Naive B cell (primary cell): ENCODE data around the gene DENND2D. TPM values are rescaled to one million over a fixed set of nuclear protein-coding genes. Genes with fewer than 3 reads are reported as not detected.

Source experiments
- ATAC-seq, 2 donors: fragments of 150-1000 bp; cut with Tn5 transposase; 2 replicates each; pipeline ENCODE4 v1.10.0; 2021; ENCODE audit warnings: low read depth in 2 of 2, mild to moderate bottlenecking in 2 of 2, moderate library complexity in 2 of 2
- DNase-seq: peaks from one replicate; pipeline ENCODE4 v3.0.0; 2022
- H3K27ac Mint-ChIP-seq, 6 donors: one replicate each; pipeline ENCODE4 v1.8.0; 2020 to 2022; ENCODE audit warnings: mild to moderate bottlenecking in 6 of 6, mixed read lengths in 6 of 6, moderate library complexity in 5 of 6, inconsistent platforms in 2 of 6
- H3K27me3 Mint-ChIP-seq, 3 donors: one replicate each; pipeline ENCODE4 v1.8.0; 2021 to 2022; ENCODE audit warnings: mixed read lengths in 3 of 3, mild to moderate bottlenecking in 1 of 3
- H3K36me3 Mint-ChIP-seq, 2 donors: one replicate each; pipeline ENCODE4 v1.8.0; 2020 to 2022; ENCODE audit warnings: mixed read lengths in 2 of 2, inconsistent platforms in 1 of 2, mild to moderate bottlenecking in 1 of 2
- H3K4me1 Mint-ChIP-seq, 3 donors: one replicate each; pipeline ENCODE4 v1.8.0; 2020 to 2022; ENCODE audit warnings: mixed read lengths in 3 of 3, inconsistent platforms in 1 of 3, mild to moderate bottlenecking in 1 of 3, moderate library complexity in 1 of 3
- H3K4me3 Mint-ChIP-seq, 8 donors: one replicate each; pipeline ENCODE4 v1.8.0; 2020 to 2022; ENCODE audit warnings: mild to moderate bottlenecking in 8 of 8, mixed read lengths in 8 of 8, moderate library complexity in 8 of 8, inconsistent platforms in 2 of 8
- H3K9me3 Mint-ChIP-seq, 7 donors: one replicate each; pipeline ENCODE4 v1.8.0; 2020 to 2022; ENCODE audit warnings: mixed read lengths in 7 of 7, mild to moderate bottlenecking in 5 of 7, inconsistent platforms in 2 of 7, moderate library complexity in 1 of 7
- polyA plus RNA-seq, 6 donors: library from polyadenylated mRNA; unstranded; fragments of 300-500 nt; fragmentation: Illumina TruSeq; gene quantifications; one replicate each; pipeline ENCODE4 v1.2.3, GENCODE V29; 2021; ENCODE audit warnings: low read depth in 6 of 6

The DENND2D gene
- polyA plus RNA-seq, 6 donors from 2014 or later, result 60.2 to 124 (median 82.6) TPM

- Mint-ChIP-seq H3K4me3 (no peak overlapping the region), H3K36me3 (peaks cover 24 to 36% of the 10 kb centered on the region in 2 donors), H3K27me3 (no peaks in the 10 kb centered on the region), H3K27ac (peak overlapping the region in 2 of 6 donors; percentile 22 to 41), H3K4me1 (peaks cover 40 to 56% (median 55%) of the 10 kb centered on the region in 3 donors), H3K9me3 (no peaks in the 10 kb centered on the region)
- ATAC-seq (no peak), DNase-seq (no peak)
Observed at GRCh38 chr1:111175349-111175748, 25.1 kb downstream of the DENND2D start.

- ATAC-seq (no peak), DNase-seq (no peak)
- no peak overlapping the region for H3K4me3 Mint-ChIP-seq
- peaks cover 31 to 52% (median 45%) of the 10 kb centered on the region in 3 donors for H3K4me1 Mint-ChIP-seq
- H3K27ac Mint-ChIP-seq, result peak overlapping the region in 3 of 6 donors; percentile 22 to 88 (median 81)
- no peaks in the 10 kb centered on the region for H3K9me3 Mint-ChIP-seq
- peaks cover 12 to 30% of the 10 kb centered on the region in 2 donors for H3K36me3 Mint-ChIP-seq
- no peaks in the 10 kb centered on the region for H3K27me3 Mint-ChIP-seq
Observed at GRCh38 chr1:111174070-111174469, 26.4 kb downstream of the DENND2D start.

DNA sequence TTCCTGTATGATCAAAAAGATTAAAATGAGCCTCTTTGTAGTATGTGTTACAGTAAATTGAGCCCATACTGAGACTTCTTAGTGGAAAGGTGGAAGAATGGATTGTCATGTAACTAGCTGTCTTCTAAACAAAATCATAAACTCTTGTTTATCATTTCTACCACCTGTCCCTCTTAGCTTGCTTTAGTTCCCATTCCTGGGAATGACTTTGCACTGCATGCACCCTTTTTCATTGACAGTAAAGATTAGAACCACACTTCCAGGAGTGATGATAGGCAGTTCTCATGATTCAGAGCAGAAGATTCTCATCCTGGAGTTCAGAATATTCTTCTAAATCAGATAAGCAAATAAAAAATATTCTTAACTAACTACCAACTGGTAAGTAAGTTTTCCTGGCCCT lies 28.0 kb downstream of the DENND2D start:
- Mint-ChIP-seq H3K4me1 (peaks cover 28 to 56% (median 49%) of the 10 kb centered on the region in 3 donors), H3K9me3 (no peaks in the 10 kb centered on the region), H3K4me3 (no peak overlapping the region), H3K36me3 (peaks cover 5 to 30% of the 10 kb centered on the region in 2 donors), H3K27ac (peak overlapping the region in 5 of 6 donors; percentile 23 to 88 (median 79)), H3K27me3 (no peaks in the 10 kb centered on the region)
- no peak for ATAC-seq
- no peak for DNase-seq

GRCh38 chr1:111164151-111164550 lies 36.3 kb downstream of the DENND2D start:
- ATAC-seq (no peak), DNase-seq (no peak)
- no peaks in the 10 kb centered on the region for H3K9me3 Mint-ChIP-seq
- H3K36me3 Mint-ChIP-seq, result peaks cover 22 to 26% of the 10 kb centered on the region in 2 donors
- H3K27ac Mint-ChIP-seq, result peak overlapping the region in 3 of 6 donors; percentile 16 to 69 (median 33)
- H3K4me3 Mint-ChIP-seq, result no peak overlapping the region
- H3K4me1 Mint-ChIP-seq, result peaks cover 32 to 44% (median 43%) of the 10 kb centered on the region in 3 donors
- H3K27me3 Mint-ChIP-seq, result no peaks in the 10 kb centered on the region

GRCh38 chr1:111163363-111163762 lies 37.1 kb downstream of the DENND2D start:
- DNase-seq (no peak), ATAC-seq (no peak)
- Mint-ChIP-seq H3K4me3 (no peak overlapping the region), H3K36me3 (peaks cover 25 to 30% of the 10 kb centered on the region in 2 donors), H3K4me1 (peaks cover 32 to 44% (median 44%) of the 10 kb centered on the region in 3 donors), H3K27ac (no peak overlapping the region), H3K27me3 (no peaks in the 10 kb centered on the region), H3K9me3 (no peaks in the 10 kb centered on the region)

- Mint-ChIP-seq H3K4me1 (peaks cover 32 to 39% (median 37%) of the 10 kb centered on the region in 3 donors), H3K36me3 (peaks cover 25 to 30% of the 10 kb centered on the region in 2 donors), H3K27me3 (no peaks in the 10 kb centered on the region), H3K27ac (peak overlapping the region in 5 of 6 donors; percentile 34 to 87 (median 80)), H3K4me3 (no peak overlapping the region), H3K9me3 (no peaks in the 10 kb centered on the region)
- DNase-seq (no peak), ATAC-seq (no peak)
Observed at GRCh38 chr1:111162488-111162880, 38.0 kb downstream of the DENND2D start.

GRCh38 chr1:111161843-111162487 lies 38.5 kb downstream of the DENND2D start:
- H3K4me3 Mint-ChIP-seq, result no peak overlapping the region
- H3K27ac Mint-ChIP-seq, result peak overlapping the region; percentile 34 to 87 (median 74)
- H3K36me3 Mint-ChIP-seq, result peaks cover 25 to 30% of the 10 kb centered on the region in 2 donors
- ATAC-seq (no peak), DNase-seq (no peak)
- no peaks in the 10 kb centered on the region for H3K27me3 Mint-ChIP-seq
- peaks cover 32 to 39% (median 37%) of the 10 kb centered on the region in 3 donors for H3K4me1 Mint-ChIP-seq
- H3K9me3 Mint-ChIP-seq, result no peaks in the 10 kb centered on the region

DNA sequence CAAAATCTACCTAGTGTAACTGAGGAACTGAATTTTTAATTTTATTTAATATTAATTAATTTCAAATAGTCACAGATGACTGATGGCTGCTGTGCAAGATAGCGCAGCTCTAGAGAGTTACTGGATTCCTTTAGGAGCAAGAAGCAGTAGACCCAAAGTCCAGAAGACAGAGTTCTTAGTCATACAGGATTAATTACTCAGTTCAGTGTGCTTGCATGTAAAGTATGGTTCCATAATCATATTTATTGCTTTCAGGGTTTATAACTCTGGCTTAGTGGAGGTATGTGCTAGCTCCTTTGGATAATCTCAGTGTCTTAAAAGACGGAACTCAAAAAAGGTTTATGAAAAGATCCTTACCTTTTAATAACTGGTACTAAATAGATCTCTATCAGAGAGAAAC lies 43.0 kb downstream of the DENND2D start:
- Mint-ChIP-seq H3K27me3 (no peaks in the 10 kb centered on the region), H3K9me3 (no peaks in the 10 kb centered on the region), H3K4me3 (no peak overlapping the region), H3K4me1 (peaks cover 47 to 64% (median 52%) of the 10 kb centered on the region in 3 donors), H3K27ac (no peak overlapping the region), H3K36me3 (peaks cover 41 to 50% of the 10 kb centered on the region in 2 donors)
- ATAC-seq, result no peak
- no peak for DNase-seq

DNA sequence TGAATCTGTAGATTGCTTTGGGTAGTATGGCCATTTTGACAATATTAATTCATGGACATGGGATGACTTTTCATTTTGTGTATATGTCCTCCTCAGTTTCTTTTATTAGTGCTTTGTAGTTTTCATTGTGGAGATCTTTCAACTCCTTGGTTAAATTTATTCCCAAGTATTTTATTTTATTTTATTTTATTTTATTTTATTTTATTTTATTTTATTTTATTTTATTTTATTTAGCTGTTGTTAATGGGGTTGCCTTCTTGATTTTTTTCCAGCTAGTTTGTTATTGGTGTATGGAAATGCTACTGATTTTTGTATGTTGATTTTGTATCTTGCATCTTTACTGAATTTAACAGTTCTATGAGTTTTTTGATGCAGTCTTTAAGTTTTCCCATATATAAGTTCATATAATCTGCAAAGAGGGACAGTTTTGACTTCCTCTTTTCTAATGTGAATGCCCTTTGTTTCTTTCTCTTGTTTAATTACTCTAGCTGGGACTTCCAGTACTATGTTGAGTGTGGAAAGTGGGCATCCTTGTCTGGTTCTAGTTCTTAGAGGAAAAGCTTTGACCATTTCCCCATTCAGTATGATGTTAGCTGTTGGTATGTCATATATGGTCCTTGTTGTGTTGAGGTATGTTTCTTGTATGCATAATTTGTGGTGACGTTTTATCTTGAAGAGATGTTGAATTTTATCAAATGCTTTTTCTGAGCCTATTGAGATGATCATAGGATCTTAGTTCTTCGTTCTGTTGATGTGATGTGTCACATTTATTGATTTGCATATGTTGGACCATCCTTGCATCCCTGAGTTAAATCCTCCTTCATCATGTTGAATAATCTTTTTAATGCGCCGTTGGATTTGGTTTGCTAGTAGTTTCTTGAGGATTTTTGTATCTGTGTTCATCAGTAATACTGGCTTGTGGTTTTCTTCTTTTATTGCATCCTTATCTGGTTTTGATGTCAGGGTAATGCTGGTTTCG lies 46.1 kb downstream of the DENND2D start:
- Mint-ChIP-seq H3K9me3 (no peaks in the 10 kb centered on the region), H3K4me3 (peak overlapping the region in 7 of 8 donors; percentile 28 to 78 (median 59)), H3K36me3 (peaks cover 36 to 46% of the 10 kb centered on the region in 2 donors), H3K27me3 (no peaks in the 10 kb centered on the region), H3K4me1 (peaks cover 63 to 72% (median 67%) of the 10 kb centered on the region in 3 donors), H3K27ac (peak overlapping the region; percentile 59 to 93 (median 84))
- ATAC-seq, result peak; percentile 63 to 65
- no peak for DNase-seq

- Mint-ChIP-seq H3K36me3 (peaks cover 41 to 53% of the 10 kb centered on the region in 2 donors), H3K4me1 (peaks cover 72 to 84% (median 78%) of the 10 kb centered on the region in 3 donors), H3K4me3 (peak overlapping the region; percentile 6 to 82 (median 64)), H3K9me3 (no peaks in the 10 kb centered on the region), H3K27ac (peak overlapping the region; percentile 56 to 91 (median 87)), H3K27me3 (no peaks in the 10 kb centered on the region)
- no peak for DNase-seq
- peak in 1 of 2 donors; percentile 58 for ATAC-seq
Observed at GRCh38 chr1:111151838-111152237, 48.6 kb downstream of the DENND2D start.

- ATAC-seq, result peak in 1 of 2 donors; percentile 37
- no peaks in the 10 kb centered on the region for H3K9me3 Mint-ChIP-seq
- no peaks in the 10 kb centered on the region for H3K27me3 Mint-ChIP-seq
- no peak for DNase-seq
- H3K36me3 Mint-ChIP-seq, result peaks cover 35 to 38% of the 10 kb centered on the region in 2 donors
- H3K4me3 Mint-ChIP-seq, result peak overlapping the region in 3 of 8 donors; percentile 22 to 70 (median 31)
- H3K27ac Mint-ChIP-seq, result peak overlapping the region in 3 of 6 donors; percentile 63 to 85 (median 76)
- peaks cover 60 to 79% (median 78%) of the 10 kb centered on the region in 3 donors for H3K4me1 Mint-ChIP-seq
Observed at GRCh38 chr1:111148376-111148881, 52.0 kb downstream of the DENND2D start.

DNA sequence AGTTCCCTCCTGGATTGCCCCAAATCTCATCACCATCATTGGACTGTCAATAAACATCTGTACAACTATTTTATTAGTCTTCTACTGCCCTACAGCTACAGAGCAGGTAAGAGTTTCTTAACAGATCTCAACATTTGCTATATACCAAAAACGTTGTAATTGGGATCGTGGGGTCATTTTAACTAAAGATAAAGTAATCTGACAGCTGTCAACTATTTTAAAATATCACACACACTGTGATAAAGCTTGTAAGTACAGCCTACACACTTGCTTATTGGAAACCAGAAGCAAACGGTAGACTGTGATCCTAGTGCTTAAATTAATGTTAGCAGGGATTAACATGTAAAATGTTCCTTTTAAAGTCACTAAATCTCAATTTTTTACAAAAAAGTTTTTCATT lies 52.5 kb downstream of the DENND2D start:
- Mint-ChIP-seq H3K36me3 (peaks cover 30 to 34% of the 10 kb centered on the region in 2 donors), H3K4me3 (peak overlapping the region in 1 of 8 donors; percentile 17), H3K9me3 (no peaks in the 10 kb centered on the region), H3K27ac (peak overlapping the region in 1 of 6 donors; percentile 65), H3K4me1 (peaks cover 59 to 79% (median 78%) of the 10 kb centered on the region in 3 donors), H3K27me3 (no peaks in the 10 kb centered on the region)
- DNase-seq (no peak), ATAC-seq (no peak)
